Urinary bladder (tissue), 4 donors: ENCODE measurements around the gene B4GALT2. TPM values are rescaled to one million over a fixed set of nuclear protein-coding genes. Genes with fewer than 3 reads are reported as not detected.

Experiments used
- DNase-seq: peaks from one replicate; pipeline ENCODE4 v3.0.0-alpha.2; 2015; ENCODE audit errors: extremely low spot score
- H3K27ac ChIP-seq: one replicate; pipeline ENCODE4 v1.5.1; 2013; ENCODE audit warnings: low read depth, mild to moderate bottlenecking, moderate library complexity
- H3K36me3 ChIP-seq: one replicate; pipeline ENCODE4 v1.6.1; 2013; ENCODE audit warnings: mild to moderate bottlenecking, moderate library complexity; ENCODE audit not compliant: insufficient read depth
- H3K4me1 ChIP-seq: one replicate; pipeline ENCODE4 v1.6.1; 2013; ENCODE audit warnings: mild to moderate bottlenecking, moderate library complexity; ENCODE audit not compliant: insufficient read depth
- H3K4me3 ChIP-seq: one replicate; pipeline ENCODE4 v1.5.1; 2013; ENCODE audit warnings: low read depth, low read length
- WGBS: extraction: QIAGEN DNeasy Blood & Tissue Kit; methylation state at CpG from one replicate; pipeline ENCODE4 v1.1.7; 2013; 5-methylcytosine and 5-hydroxymethylcytosine counted together
- polyA plus RNA-seq: library from polyadenylated mRNA; stranded (reverse); fragments of 200-250 nt; gene quantifications from one replicate; pipeline ENCODE4 v1.2.3, GENCODE V29; 2013
- total RNA-seq: library from RNA; depleted of rRNA; stranded (reverse); fragments of >200 nt; gene quantifications from one replicate; pipeline ENCODE4 v1.2.3, GENCODE V29; 2014
- donor health status: healthy with polysubstance abuse.
- donor health status: healthy.

B4GALT2 gene
- total and polyA plus RNA-seq, 2 donors, result 35.2 to 55.9 TPM

- Histone ChIP-seq H3K4me3 (no peak overlapping the region), H3K27ac (no peak overlapping the region), H3K36me3 (no peaks in the 10 kb centered on the region), H3K4me1 (peaks cover 3% of the 10 kb centered on the region)
- 54% methylated on average over 8 of the region's 8 CpGs for WGBS
- DNase-seq, result no peak
These were observed 54.7 kb downstream of the B4GALT2 start for GRCh38 chr1:44033756-44034155.

GRCh38 chr1:44034423-44034822 lies 55.4 kb downstream of the B4GALT2 start:
- Histone ChIP-seq H3K27ac (no peak overlapping the region), H3K4me1 (peaks cover under 1% of the 10 kb centered on the region), H3K36me3 (no peaks in the 10 kb centered on the region), H3K4me3 (no peak overlapping the region)
- 96% methylated on average over 4 of the region's 4 CpGs for WGBS
- DNase-seq, result no peak

- no peaks in the 10 kb centered on the region for H3K4me1 ChIP-seq
- 71% methylated on average over 11 of the region's 11 CpGs for WGBS
These were observed 56.1 kb downstream of the B4GALT2 start for GRCh38 chr1:44034976-44035716.

GRCh38 chr1:44035726-44036408 lies 56.9 kb downstream of the B4GALT2 start:
- Histone ChIP-seq H3K4me3 (no peak overlapping the region), H3K27ac (no peak overlapping the region), H3K4me1 (no peaks in the 10 kb centered on the region), H3K36me3 (no peaks in the 10 kb centered on the region)
- 32% methylated on average over 8 of the region's 8 CpGs for WGBS
- no peak for DNase-seq

More at GRCh38 chr1:44034976-44035716, 56.1 kb downstream of the B4GALT2 start:
- no peak overlapping the region for H3K27ac ChIP-seq
- no peak for DNase-seq
- no peak overlapping the region for H3K4me3 ChIP-seq
- H3K36me3 ChIP-seq, result no peaks in the 10 kb centered on the region

GRCh38 chr1:44036409-44037139 lies 57.6 kb downstream of the B4GALT2 start:
- H3K4me3 ChIP-seq, result no peak overlapping the region
- WGBS, result 9% methylated on average over 6 of the region's 6 CpGs
- DNase-seq, result no peak
- H3K4me1 ChIP-seq, result no peaks in the 10 kb centered on the region
- H3K27ac ChIP-seq, result no peak overlapping the region
- H3K36me3 ChIP-seq, result no peaks in the 10 kb centered on the region

GRCh38 chr1:44037154-44037553 lies 58.1 kb downstream of the B4GALT2 start:
- WGBS, result 75% methylated on average over 5 of the region's 5 CpGs
- H3K27ac ChIP-seq, result no peak overlapping the region
- H3K4me1 ChIP-seq, result no peaks in the 10 kb centered on the region
- no peaks in the 10 kb centered on the region for H3K36me3 ChIP-seq
- no peak for DNase-seq
- no peak overlapping the region for H3K4me3 ChIP-seq

GRCh38 chr1:44038876-44039657 lies 60.1 kb downstream of the B4GALT2 start:
- WGBS, result 88% methylated on average over 2 of the region's 2 CpGs
- no peak for DNase-seq
- H3K4me1 ChIP-seq, result no peaks in the 10 kb centered on the region
- H3K27ac ChIP-seq, result no peak overlapping the region
- no peak overlapping the region for H3K4me3 ChIP-seq
- H3K36me3 ChIP-seq, result no peaks in the 10 kb centered on the region

- H3K27ac ChIP-seq, result no peak overlapping the region
- WGBS, result 88% methylated on average over 2 of the region's 2 CpGs
- no peak overlapping the region for H3K4me3 ChIP-seq
- DNase-seq, result no peak
- no peaks in the 10 kb centered on the region for H3K4me1 ChIP-seq
- no peaks in the 10 kb centered on the region for H3K36me3 ChIP-seq
These were observed 61.4 kb downstream of the B4GALT2 start for GRCh38 chr1:44040418-44040817.

Other genes with a start within 250 kb of the B4GALT2 start
- gene ARTN, start 45.4 kb upstream of the B4GALT2 start, total RNA-seq, result 1.4 TPM
- gene ARTN, start 45.4 kb upstream of the B4GALT2 start, polyA plus RNA-seq, result 2.4 TPM
- gene IPO13, start 32.3 kb upstream of the B4GALT2 start, total RNA-seq, result 11.5 TPM
- gene IPO13, start 32.3 kb upstream of the B4GALT2 start, polyA plus RNA-seq, result 22.2 TPM
- 7.8 TPM for gene DPH2, start 9.2 kb upstream of the B4GALT2 start, total RNA-seq
- gene DPH2, start 9.2 kb upstream of the B4GALT2 start, polyA plus RNA-seq, result 21.7 TPM
- gene ATP6V0B, start 4.2 kb upstream of the B4GALT2 start, total RNA-seq, result 44.4 TPM
- gene ATP6V0B, start 4.2 kb upstream of the B4GALT2 start, polyA plus RNA-seq, result 120 TPM
- 2.8 TPM for gene CCDC24, start 12.4 kb downstream of the B4GALT2 start, total RNA-seq
- 7.2 TPM for gene CCDC24, start 12.4 kb downstream of the B4GALT2 start, polyA plus RNA-seq
- gene SLC6A9, start 52.3 kb downstream of the B4GALT2 start, total RNA-seq, result 6.1 TPM
- gene SLC6A9, start 52.3 kb downstream of the B4GALT2 start, polyA plus RNA-seq, result 19.8 TPM
- 0.95 TPM for gene KLF17, start 139.6 kb downstream of the B4GALT2 start, total RNA-seq
- gene KLF17, start 139.6 kb downstream of the B4GALT2 start, polyA plus RNA-seq, result 1.3 TPM
- gene KLF18, start 162.4 kb downstream of the B4GALT2 start, total RNA-seq, result not detected
- gene KLF18, start 162.4 kb downstream of the B4GALT2 start, polyA plus RNA-seq, result not detected
- 17.2 TPM for gene DMAP1, start 234.3 kb downstream of the B4GALT2 start, total RNA-seq
- gene DMAP1, start 234.3 kb downstream of the B4GALT2 start, polyA plus RNA-seq, result 33.7 TPM